ENCODE data around the gene ALDH4A1.

- peak; percentile 86 for TF ChIP-seq CTCF (IDR thresholded peaks at IDR 0.05; ENCODE audit: low read length)
- TF ChIP-seq EZH2 (optimal IDR thresholded peaks at IDR 0.05; ENCODE audit: low read depth, low read length): no peak
Measured at GRCh38 chr1:18883636-18884418, 18.5 kb downstream of the ALDH4A1 start.
